ENCODE measurements around the gene JAZF1.

Gene JAZF1

DNA sequence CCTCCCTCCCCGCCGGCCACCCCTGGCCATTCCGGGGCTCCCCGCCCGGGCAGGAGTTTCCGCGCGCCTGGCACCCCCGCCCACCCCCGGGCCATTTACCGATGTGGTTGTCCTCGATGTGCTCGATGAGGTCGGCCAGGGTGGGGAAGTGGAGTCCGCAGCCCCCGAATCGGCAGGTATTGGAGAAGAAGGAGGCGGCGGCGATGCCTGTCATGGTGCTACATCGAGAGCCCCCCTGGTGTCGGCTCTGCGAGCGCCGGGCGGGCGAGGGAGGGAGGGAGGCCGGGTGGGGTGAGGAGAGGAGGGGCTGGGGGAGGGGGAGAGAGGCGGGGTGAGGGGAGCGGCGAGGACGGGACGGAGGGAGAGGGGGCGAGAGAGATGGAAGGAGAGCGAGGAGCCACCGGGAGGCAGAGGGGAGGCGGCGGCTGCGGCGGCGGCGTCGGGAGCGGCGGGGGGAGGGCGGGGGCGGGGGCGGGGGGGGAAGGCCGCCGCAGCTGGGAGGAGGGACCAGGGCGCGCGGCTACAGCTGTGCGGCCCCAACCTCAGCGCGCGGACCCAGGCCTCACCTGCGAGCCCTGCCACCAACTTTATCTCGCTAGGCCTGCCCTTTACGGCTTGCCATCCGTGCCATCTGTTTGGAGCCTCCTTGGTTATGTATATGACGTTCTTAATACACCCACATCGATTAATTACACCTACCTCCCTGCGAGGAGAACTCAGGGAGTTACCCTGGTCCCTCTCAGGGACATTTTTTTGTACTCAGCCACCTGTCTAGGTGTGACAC is at the start of gene JAZF1:
TSS of gene JAZF1 (minus strand) at position 432 of the 784 bp plus-strand sequence.
- peak; percentile 32 for DNase-seq (ENCODE audit: low read depth)

DNA sequence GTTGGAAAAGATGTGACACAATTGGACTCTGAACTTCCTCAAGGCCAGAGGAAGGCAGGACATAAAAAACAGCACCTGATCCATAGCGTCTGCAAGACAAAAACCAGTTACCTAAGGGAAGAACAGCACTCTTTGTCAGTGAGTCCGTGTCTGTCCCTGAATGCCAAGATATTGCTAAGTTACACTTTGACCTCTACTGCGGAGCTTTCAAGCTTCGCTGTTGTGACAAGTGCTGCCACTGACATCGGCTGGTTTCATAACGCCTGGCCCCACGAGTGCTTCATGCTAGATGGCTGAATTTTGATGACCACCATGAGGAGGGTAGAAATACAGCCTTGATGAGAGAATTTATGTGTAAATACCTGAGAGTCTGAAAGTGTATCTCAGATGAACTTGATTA is 49.7 kb upstream of the JAZF1 start:
- no peak for DNase-seq (ENCODE audit: low read depth)

DNA sequence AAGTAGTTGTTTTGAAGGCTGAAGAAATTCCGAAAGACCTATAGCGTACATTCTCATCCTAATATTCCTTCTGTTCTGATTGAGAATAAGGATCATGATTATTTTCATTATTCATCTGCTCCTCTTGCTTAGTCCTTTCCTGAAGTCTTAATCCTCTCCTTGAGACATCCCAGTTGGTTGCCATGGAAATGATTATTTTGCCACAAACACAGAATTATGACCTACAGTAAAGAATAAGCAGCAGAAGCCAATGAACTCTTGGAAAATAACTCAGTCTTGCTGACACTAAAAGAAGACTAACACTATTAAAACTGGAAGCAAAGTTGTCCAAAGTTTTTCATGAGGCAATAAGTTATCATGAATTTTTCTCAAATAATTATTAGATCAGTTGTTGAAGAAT is 47.8 kb upstream of the JAZF1 start:
- no peak for DNase-seq (ENCODE audit: low read depth)

DNA sequence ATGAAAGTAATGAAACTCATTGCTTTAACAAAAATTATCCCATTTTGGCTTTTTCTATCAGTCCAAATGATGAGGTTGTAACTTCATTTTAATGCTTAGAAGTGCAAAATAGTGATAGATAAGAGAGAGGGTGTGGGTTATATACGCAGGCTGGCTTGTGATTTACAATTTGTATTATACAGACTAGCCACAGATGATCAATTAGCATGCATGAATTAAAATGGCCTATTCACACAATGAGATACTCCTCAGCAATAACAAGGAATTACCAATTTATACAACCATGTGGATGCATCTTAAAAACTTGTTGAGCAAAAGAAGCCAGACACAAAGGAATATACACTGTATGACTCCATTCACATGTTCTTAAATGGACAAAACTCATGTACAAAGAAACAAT is 45.4 kb upstream of the JAZF1 start:
- DNase-seq (ENCODE audit: low read depth) = no peak

DNA sequence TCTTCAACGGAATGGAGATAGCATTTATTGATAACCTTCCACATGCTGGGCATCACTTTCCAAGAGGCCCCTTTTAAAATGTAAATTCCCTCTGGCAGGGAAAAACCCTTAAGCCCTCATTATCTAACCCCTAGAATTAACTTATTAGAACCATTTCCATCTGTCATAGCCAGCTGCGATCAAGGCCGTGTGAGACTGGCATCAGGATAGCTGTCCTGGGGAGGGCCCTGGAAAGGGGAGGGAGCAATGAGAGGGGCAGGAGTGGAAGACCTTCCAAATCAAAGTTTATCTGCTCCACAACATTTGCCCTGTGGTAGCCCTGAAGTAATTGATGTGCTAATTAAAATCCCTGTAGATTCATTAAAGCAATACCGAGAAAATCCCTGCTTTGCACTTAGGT is 45.0 kb upstream of the JAZF1 start:
- no peak for DNase-seq (ENCODE audit: low read depth)

DNA sequence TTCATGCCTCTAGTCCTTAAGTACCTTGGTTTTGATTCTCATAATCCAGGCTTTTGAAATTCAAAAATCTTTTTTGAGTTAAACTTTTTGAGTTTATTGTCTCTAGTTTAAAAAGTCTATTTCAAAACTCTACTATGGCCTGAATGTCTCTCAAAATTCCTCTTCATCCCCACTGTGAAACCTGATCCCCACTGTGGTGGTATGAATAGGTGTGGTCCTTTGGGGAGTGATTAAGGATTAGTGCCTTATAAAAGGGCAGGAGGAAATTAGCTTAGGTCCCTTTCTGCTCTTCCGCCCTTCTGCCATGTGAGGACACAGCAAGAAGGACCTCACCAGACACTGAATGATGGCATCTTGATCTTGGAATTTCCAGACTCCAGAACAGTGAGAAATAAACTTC is 44.1 kb upstream of the JAZF1 start:
- DNase-seq (ENCODE audit: low read depth) = no peak

DNA sequence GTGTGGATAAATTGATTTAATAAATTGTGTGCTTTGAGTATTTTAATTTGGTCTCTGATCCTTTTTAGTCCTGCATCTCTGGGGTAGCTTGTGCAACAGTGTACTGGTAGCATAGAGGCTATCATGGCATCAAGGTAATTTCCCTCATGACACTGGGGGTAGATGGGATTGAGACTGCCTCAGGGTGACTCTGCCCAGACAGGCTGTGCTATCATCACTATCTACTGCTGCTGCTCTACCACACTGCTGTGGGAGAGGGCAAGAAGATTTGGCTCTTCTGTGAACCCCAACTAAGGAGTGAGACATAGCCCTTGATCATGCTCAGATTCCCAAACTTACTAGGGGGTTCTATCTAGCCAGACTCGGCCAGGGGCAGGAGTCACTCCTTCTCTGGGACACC is 43.6 kb upstream of the JAZF1 start:
- DNase-seq (ENCODE audit: low read depth) = no peak

DNA sequence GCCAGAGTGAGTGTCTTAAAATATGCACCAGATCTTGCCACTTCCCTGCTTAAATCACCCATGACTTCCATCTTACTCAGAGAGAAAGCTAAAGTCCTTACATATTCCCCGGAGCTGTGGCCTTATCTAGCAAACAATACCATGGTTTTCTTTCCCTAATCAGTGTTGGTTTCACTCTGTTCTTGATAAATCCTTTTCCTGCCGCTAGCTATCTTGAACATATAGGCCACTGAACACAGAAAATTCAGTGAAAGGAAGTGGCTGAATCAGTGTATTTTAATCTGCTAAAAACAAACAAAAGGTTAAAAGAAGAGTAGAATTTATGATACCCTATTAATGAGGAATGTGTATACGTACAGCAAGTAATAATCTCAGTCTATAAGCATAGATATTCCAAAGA is 42.0 kb upstream of the JAZF1 start:
- no peak for DNase-seq (ENCODE audit: low read depth)

DNA sequence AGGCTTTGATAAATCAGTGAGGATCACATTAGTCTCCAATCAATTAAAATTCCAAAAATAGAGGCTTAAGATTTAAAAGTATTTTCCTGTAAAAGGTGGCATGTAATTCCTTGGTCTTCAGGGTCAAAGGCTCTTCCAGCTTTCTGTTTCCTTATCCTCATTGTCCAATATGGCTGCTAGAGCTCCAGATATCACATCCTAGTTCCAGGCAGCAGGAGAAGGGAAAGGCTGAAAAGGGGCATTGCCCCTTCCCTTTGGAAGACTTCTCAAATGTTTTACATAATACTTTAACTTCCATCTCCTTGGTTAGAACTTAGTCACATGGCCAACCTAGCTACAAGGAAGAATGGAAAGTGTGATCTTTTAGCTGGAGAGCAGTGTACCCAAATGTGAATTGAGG is 39.2 kb upstream of the JAZF1 start:
- DNase-seq (ENCODE audit: low read depth) = no peak

DNA sequence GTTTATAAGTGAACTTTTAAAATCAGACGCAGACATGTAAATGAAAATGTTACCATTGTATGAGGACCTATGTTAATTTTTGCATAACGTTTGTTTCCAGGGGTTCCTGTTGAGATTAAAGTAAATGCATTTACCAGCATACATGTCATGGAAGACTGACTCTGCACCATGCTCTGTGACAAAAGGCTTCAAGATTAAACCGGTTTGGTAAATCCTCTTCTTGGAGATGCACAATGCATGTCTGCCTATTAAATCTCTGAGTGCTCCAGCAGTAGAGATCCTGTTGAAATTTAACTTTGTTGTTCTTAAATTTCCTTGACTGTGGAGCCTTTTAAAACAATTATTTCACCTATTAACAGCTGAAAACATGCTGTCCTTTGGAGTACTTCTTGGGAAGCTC is 36.5 kb upstream of the JAZF1 start:
- no peak for DNase-seq (ENCODE audit: low read depth)

DNA sequence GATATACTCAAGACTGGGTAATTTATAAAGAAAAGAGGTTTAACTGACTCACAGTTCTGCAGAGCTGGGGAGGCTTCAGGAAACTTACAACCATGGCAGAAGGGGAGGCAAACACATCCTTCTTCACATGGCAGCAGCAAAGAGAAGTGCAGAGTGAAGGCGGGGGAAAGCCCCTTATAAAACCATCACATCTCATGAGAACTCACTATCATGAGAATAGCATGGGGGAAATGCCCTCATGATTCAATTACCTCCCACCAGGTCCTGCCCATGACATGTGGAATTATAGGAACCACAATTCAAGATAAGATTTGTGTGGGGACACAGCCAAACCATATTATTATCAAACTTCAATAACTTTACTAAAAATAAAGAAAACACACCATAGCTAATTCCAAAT is 30.4 kb upstream of the JAZF1 start:
- no peak for DNase-seq (ENCODE audit: low read depth)

DNA sequence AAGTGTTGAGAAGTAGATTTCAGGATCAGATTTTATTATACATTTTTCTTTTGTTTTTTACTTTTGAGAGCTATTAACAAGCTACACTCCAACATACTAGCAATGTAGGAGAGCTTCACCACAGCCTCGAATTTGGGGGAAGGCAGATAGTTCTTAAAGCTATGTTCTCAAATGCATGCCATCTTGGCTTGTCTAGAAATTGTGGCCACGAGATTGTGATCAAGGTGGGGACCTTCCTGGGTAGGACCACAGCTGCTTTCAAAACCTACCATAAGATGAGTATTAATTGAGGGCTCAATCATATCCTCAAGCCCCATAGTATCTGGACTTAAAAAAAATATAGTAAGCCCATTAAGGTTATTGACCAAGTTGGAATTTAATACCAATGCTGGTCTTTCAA is 27.9 kb upstream of the JAZF1 start:
- DNase-seq (ENCODE audit: low read depth) = no peak

DNA sequence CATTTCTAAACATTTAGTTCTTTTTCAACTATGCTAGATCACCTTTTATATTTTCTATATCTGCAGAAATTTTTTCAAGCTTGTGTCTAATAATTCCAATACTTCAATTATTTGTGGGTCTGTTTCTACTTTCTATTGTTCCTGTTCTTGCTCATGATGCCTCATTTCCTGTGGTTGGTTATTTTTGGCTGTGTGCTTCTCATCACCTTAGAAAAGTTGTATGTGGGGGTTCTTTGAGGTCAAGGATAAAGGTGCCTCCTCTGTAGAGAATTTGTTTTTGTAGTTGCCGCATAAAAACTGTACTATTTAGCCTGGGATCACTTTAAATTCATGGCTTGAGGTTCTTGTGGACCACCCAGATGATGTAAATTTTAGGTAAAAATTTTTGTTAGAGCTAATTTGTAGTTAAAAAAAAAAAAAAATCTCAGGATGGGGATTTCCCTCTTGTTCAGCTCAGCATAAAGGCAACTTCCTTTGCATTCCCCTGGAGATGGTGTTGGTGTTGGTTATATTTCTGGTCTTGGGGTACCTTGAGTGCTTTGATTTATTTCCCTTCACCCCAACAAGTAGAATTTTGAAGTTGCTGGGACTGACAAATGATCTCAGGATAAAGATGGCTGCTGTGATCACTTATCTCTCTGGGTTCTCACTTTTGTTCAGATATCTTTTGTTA is 27.0 kb upstream of the JAZF1 start:
- no peak for DNase-seq (ENCODE audit: low read depth)

DNA sequence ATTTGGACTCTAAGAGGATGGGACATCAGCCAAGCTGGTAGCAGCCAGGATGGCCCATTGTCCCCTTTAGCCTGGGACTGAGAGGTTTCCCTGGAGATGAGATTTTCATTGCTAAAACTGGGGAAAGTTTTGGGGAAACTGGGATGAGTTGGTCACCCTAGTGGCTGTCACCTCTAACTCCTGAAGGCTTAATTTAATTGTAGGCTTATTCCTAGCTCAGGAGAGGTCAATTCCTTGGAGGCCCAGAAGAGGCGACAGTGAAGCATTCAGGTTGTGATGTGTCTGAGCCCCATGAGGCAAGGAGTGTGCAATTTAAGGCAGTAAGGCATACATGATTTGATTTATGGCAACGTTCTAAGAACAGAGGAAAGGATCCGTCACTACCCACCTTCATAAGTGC is 24.9 kb upstream of the JAZF1 start:
- DNase-seq (ENCODE audit: low read depth) = no peak

DNA sequence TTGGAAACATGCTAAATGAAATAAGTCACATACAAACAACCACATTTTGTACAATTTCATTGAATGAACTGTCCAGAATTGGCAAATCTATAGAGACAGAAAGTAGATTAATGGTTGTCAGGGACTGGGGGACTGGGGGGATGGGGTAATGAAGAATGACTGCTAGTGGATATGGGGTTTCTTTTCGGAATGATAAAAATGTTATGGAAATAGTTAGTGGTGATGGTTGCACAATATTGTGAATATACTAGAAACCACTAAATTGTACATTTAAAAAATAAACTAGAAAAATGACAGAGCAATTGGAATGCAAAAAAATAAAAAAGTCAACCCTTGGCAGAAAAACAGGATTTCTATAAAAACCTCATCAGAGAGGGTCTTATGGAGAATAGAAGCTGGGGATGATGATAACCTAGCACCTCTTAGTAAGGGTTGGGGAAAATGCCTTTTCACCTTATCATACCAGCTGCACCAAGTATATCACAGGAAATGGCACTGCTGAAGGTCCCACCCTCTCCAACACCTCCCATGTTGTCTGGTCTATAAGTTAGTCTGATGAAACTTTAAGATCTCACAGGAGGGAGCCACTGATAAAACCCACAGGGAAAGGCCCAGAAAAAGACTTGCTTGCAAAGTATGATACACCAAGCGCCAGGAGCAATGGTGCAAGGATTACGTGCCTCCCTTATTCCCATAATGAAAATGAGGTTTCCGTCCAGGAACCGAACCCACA is 23.1 kb upstream of the JAZF1 start:
- no peak for DNase-seq (ENCODE audit: low read depth)

DNA sequence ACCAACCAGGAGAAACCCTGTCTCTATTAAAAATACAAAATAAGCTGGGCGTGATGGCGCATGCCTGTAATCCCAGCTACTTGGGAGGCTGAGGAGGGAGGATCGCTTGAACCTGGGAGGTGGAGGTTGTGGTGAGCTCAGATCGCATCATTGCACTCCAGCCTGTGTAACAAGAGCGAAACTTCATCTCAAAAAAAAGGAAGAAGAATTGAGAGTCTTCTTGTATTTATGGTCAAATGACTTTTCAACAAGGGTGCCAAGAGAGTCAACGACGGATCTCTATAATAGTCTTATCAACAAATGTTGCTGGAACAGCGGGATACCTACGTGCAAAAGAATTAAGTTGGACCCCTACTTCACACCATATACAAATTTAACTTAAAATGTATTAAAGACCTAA is 21.6 kb upstream of the JAZF1 start:
- no peak for DNase-seq (ENCODE audit: low read depth)

DNA sequence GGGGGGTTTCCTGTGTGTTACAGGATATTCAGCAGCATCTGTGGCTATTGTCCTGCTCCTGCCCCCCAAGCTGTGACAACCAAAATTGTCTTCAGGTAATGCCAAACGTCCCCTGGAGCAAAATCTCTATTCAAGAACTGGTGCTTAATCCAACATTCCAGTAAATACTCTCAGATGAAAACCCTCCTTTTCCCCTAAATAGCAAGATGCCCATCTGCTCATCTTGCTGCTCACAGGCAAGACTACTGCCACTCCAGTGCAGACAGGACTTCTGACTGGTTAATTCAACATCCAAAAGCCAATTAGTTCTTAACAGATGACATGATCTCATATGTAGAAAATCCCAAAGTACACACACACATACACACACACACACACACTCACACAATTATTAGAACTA is 20.5 kb upstream of the JAZF1 start:
- DNase-seq (ENCODE audit: low read depth) = no peak

DNA sequence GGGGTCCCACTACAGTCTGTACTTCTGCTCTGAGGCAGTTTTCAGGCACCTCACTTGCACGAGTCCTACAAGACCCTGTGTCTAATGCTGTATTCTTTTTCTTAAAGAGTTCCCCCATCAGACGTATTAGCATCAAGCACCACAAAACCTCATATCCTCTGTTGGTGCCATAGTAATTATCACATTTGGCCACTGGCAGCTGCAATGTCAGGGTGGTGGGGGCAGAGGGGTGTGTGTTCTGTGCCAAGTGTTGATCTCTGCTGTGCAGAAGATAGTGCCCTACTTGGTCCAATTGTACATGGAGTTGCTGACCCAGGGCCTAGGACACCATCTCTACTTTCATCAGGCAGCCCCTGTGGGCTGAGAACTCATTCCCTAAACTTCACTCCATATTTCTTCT is 20.0 kb upstream of the JAZF1 start:
- no peak for DNase-seq (ENCODE audit: low read depth)

DNA sequence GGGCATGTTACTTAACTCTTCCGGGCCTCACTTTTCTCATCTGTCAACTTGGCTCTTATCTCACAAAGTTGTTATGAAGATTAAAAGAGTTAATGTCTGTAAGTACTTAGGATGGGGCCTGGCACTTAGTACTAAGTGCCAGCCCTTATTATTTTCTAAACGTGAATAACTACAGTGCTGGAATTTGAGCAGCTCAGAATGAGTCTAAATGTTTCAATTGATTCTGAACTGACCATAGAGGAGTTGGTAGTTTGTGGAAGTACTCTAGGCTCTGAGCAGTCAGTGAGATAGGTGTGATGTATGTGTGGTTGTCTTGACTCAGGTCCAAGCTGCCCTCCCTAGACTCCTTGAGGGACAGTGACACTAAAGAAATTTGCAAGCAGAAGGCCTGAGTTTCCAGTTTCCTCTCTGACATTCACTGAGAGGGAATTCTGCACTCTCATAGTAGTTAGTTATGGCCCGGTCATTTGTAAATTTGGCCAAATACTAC is 18.5 kb upstream of the JAZF1 start:
- no peak for DNase-seq (ENCODE audit: low read depth)

DNA sequence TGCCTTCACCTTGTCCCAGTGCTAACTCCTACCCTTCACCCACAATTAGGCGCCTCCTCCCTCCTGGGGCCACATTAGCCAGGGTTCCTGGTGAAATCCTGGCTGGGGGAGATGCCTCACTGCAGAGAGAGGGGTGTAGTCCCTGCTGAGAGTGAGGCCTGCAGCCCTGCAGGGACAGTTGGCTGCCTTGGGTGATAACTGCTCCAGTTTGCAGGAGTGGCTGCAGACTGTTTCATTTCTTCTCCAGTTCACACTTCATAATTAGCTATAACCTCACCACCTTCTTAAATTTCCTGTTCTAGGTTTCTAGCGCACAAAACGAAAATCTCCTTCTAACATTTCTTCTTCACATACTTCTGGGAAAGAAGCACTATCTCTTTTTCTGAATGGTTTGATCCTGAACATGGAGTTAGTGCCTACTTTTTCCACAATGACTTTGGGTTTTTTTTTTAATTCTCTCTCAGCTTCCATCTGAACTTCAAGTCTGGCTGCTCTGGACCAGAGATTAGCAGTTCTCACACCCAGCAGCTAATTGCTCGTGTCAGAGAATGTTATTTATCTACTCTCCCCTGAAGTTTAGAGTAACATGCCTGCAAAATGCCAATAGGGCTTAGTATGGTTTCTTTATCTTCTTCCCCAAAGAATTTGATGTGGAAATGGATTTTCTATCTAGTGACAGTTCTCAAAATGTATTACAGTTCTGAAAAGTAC is 15.5 kb upstream of the JAZF1 start:
- DNase-seq (ENCODE audit: low read depth) = no peak

DNA sequence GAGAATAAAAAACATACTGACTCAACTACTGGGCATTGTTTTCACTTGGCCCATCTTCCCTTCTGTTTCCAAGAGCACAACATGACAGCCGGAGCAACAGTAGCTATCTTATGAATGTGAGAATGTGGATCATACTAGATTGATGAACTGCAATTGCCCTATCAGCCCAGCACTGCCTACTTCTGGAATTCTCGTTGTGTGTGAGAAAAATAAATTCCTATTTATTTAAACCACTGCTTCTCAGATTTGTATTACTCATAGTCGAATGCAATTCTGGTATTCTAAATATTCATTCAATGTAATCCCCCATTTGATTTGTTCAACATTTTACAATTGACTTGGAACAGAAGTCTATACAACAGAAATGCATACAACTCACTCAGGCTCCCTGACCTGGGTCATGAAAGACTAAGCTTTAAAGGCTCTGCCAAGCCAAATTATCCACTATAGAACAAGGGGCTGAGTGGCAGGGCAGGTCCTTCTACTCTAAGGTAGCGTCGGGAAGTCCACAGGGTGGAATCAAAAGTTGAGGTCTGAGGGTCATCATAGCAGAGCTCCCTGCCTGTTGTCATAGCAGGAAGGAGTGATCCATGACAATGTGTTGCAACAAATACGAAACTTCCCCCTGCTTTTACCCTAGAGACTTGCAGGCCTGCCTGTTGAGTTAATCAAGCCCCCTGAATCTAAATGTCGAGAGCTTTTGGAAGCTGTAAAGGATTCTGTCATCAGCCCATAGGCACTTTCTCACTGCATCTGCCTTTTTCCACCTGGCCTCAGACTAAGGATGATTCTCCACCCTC is 12.4 kb upstream of the JAZF1 start:
- no peak for DNase-seq (ENCODE audit: low read depth)

DNA sequence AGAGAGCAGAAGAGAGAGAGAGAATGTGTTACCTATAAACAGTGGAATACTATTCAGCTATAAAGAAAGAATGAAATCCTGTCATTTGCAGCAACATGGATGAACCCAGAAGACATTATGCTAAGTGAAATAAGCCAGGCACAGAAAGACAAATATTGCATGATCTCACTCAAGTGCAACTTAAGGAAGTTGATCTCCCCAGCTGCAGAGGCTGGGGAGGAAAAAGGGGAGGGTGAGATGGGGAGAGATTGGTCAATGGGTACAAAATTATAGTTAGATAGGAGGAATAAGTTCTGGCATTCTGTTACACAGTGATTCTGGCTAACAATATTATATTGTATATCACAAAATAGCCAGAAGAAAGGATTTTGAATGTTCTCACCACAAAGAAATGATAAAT is 11.2 kb upstream of the JAZF1 start:
- DNase-seq (ENCODE audit: low read depth) = no peak

Measured in stimulated activated CD4-positive, alpha-beta T cell treated with anti-CD3 and anti-CD28 coated beads, Interleukin-2, amount 100 ng/mL, for 4 hours (primary cell).